OCI-LY3 (cell line): ENCODE measurements around the gene MAP4K2.

ENCODE experiments used
- H2AFZ ChIP-seq: fragments of 200-600, 300-600 bp; shearing (Covaris generic); 2 replicates; pipeline ENCODE4 v1.6.0; 2014; ENCODE audit warnings: antibody characterized with exemption, low read depth, low read length
- H3K27ac ChIP-seq: fragments of 200-600, 300-600 bp; sonication (generic); 2 replicates; pipeline ENCODE4 v1.5.1; 2014; ENCODE audit warnings: mild to moderate bottlenecking, low read length, moderate library complexity, mixed read lengths
- H3K27me3 ChIP-seq: fragments of 200-600, 300-600 bp; sonication (generic); 2 replicates; pipeline ENCODE4 v1.6.1; 2014; ENCODE audit warnings: low read depth, low read length, mixed read lengths
- H3K36me3 ChIP-seq: fragments of 200-600, 300-600 bp; sonication (generic); replicated peaks from 2 replicates; pipeline ENCODE3; 2014; ENCODE audit warnings: low read depth, low read length, mixed read lengths
- H3K4me1 ChIP-seq: fragments of 300-600, 200-600 bp; sonication (generic); 2 replicates; pipeline ENCODE4 v1.6.1; 2014; ENCODE audit warnings: low read length, mixed read lengths
- H3K4me2 ChIP-seq: fragments of 200-600, 300-600 bp; sonication (generic); 2 replicates; pipeline ENCODE4 v1.6.1; 2014; ENCODE audit warnings: low read length, mixed read lengths
- H3K4me3 ChIP-seq: fragments of 300-600, 200-600 bp; sonication (generic); 2 replicates; pipeline ENCODE4 v1.5.1; 2014; ENCODE audit warnings: antibody characterized with exemption, mild to moderate bottlenecking, low read length, moderate library complexity
- H3K79me2 ChIP-seq: fragments of 300-600, 200-600 bp; shearing (Covaris generic); 2 replicates; pipeline ENCODE4 v1.6.1; 2014; ENCODE audit warnings: mild to moderate bottlenecking, low read length, mixed read lengths
- H3K9ac ChIP-seq: fragments of 300-600, 200-600 bp; shearing (Covaris generic); 2 replicates; pipeline ENCODE4 v1.6.0; 2014; ENCODE audit warnings: mild to moderate bottlenecking, low read length, moderate library complexity
- H3K9me3 ChIP-seq: fragments of 200-600, 300-600 bp; shearing (Covaris generic); 2 replicates; pipeline ENCODE4 v1.6.1; 2014; ENCODE audit warnings: low read length, mixed read lengths; ENCODE audit not compliant: insufficient read depth
- H4K20me1 ChIP-seq: fragments of 200-600, 300-600 bp; sonication (generic); 2 replicates; pipeline ENCODE4 v1.6.1; 2016; ENCODE audit warnings: low read length, mixed read lengths; ENCODE audit not compliant: insufficient read depth
- EZH2phosphoT487 ChIP-seq: fragments of 200-600 bp; shearing (Covaris generic); IDR thresholded peaks from 2 replicates; pipeline ENCODE4 v1.6.1; 2018; ENCODE audit warnings: antibody characterized with exemption, mixed run types, low read depth
- TF ChIP-seq, protein P1 (sequence below): fragments of 200-600, 300-600 bp; sonication (generic); IDR thresholded peaks from 2 replicates; pipeline ENCODE4 v1.5.1; 2014; ENCODE audit warnings: antibody characterized with exemption, low read length, low read depth

MAP4K2 gene

DNA sequence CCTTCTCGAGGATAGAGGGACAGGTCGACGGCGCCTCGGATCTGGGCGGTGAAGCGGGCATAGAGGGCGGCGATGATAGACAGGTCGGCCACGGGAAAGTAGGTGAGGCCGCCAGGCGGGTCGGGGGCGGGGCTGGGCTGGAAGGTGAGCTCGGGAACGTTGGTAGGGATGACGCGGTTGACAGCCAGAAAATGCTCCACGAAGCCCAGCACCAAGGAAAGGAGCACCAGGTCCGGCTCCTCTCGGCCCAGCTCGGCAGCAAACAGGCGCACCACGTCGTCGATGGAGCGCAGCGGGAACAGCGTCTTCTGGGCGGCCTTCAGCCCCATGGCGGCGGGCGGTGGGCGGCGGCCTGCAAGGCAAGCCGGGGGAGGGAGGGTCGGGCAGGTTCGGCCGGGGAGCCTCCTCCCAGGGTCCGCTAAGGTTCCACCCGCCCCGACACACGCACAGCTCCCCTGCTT lies 6.8 kb upstream of the MAP4K2 start:
- Histone ChIP-seq H3K36me3 (peaks cover 7% of the 10 kb centered on the region), H2AFZ (peak overlapping the region; percentile 92; the same call in 1 of the 2 replicates), H4K20me1 (no peaks in the 10 kb centered on the region), H3K4me2 (peak overlapping the region; percentile 95), H3K9me3 (no peaks in the 10 kb centered on the region), H3K4me1 (peaks cover 10% of the 10 kb centered on the region), H3K27ac (0 out of 2 replicates have a peak overlapping the region, but pooled peaks have one; percentile 44), H3K79me2 (peaks cover 6% of the 10 kb centered on the region), H3K27me3 (no peaks in the 10 kb centered on the region), H3K9ac (peak overlapping the region; percentile 72), H3K4me3 (peak overlapping the region; percentile 79)
- no peak for TF ChIP-seq EZH2phosphoT487
- TF ChIP-seq, protein P1, sequence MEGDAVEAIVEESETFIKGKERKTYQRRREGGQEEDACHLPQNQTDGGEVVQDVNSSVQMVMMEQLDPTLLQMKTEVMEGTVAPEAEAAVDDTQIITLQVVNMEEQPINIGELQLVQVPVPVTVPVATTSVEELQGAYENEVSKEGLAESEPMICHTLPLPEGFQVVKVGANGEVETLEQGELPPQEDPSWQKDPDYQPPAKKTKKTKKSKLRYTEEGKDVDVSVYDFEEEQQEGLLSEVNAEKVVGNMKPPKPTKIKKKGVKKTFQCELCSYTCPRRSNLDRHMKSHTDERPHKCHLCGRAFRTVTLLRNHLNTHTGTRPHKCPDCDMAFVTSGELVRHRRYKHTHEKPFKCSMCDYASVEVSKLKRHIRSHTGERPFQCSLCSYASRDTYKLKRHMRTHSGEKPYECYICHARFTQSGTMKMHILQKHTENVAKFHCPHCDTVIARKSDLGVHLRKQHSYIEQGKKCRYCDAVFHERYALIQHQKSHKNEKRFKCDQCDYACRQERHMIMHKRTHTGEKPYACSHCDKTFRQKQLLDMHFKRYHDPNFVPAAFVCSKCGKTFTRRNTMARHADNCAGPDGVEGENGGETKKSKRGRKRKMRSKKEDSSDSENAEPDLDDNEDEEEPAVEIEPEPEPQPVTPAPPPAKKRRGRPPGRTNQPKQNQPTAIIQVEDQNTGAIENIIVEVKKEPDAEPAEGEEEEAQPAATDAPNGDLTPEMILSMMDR: no peak

DNA sequence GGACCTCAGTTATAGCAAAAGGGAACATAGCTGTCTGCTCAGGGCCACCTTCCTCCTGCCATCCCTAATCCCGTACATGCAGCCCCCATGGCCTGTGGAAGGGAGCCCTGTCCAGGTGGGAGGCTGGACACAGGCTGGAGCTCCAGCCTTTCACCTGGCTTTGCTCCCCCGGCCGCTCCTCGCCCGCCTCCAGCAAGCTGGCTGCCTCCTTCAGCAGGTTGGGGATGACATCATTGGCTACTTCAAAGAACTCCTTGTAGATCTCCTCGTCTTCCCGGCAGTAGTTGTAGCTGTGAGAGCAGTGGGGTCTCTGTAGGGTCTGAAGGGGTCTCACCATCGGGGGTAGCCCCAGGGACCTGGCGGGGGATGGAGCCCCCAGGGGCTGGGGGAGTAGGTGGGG lies 2.5 kb upstream of the MAP4K2 start:
- Histone ChIP-seq H3K27me3 (no peaks in the 10 kb centered on the region), H4K20me1 (no peaks in the 10 kb centered on the region), H3K4me2 (no peak overlapping the region), H3K79me2 (peaks cover 22% of the 10 kb centered on the region), H3K9me3 (no peaks in the 10 kb centered on the region), H2AFZ (no peak overlapping the region), H3K27ac (no peak overlapping the region), H3K4me3 (no peak overlapping the region), H3K9ac (no peak overlapping the region), H3K4me1 (peaks cover 25% of the 10 kb centered on the region), H3K36me3 (peaks cover 17% of the 10 kb centered on the region)
- TF ChIP-seq, protein P1: no peak
- TF ChIP-seq EZH2phosphoT487: no peak

DNA sequence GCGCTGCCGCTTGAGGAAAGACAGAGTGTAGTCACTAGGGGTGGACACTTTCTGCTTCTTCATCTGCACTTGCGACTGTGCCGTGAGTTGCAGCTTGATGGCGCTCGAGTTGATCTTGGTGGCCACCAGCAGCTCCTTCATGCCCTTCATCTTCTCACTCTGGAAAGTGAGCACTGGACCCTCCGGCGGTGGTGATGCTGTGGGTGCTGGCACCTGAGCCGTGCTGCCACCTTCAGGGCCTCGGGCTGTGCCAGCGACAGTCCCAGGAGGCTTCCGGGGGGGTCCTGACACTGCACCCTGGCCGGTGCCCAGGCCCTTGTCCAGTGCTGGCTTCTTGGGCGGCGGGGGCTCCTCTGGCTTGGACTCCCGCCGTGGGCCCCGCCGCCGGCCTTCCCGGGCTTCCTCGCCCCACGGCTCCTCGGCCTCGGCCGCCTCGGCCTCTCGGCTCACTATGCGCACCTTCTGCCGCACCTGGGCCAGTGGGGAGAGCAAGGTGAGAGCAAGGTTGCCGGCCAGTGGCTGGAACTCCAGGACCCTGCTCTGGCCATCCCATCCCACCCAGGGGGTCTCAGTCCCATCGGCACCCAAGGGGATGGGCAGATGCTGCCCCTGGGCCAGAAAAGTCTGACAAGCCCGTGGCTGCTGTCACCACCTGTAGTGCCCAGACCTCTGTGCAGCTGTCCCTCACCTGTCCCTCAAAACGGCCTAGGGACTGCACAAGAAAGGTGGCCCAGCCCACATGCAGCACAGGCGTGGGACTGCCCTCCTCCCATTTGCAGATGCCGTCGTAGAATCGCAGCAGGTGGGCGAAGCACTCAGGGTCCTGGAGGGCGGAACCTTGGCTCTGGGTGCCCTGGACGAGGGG lies 1.6 kb upstream of the MAP4K2 start:
- no peaks in the 10 kb centered on the region for H3K9me3 ChIP-seq
- H3K4me2 ChIP-seq: no peak overlapping the region
- no peak overlapping the region for H2AFZ ChIP-seq
- H3K36me3 ChIP-seq: peaks cover 25% of the 10 kb centered on the region
- peaks cover 20% of the 10 kb centered on the region for H3K79me2 ChIP-seq
- H3K4me3 ChIP-seq: no peak overlapping the region
- H3K27ac ChIP-seq: no peak overlapping the region
- no peaks in the 10 kb centered on the region for H3K27me3 ChIP-seq
- TF ChIP-seq, protein P1: no peak
- TF ChIP-seq EZH2phosphoT487: no peak
- no peak overlapping the region for H3K9ac ChIP-seq
- H4K20me1 ChIP-seq: no peaks in the 10 kb centered on the region
- H3K4me1 ChIP-seq: peaks cover 26% of the 10 kb centered on the region

DNA sequence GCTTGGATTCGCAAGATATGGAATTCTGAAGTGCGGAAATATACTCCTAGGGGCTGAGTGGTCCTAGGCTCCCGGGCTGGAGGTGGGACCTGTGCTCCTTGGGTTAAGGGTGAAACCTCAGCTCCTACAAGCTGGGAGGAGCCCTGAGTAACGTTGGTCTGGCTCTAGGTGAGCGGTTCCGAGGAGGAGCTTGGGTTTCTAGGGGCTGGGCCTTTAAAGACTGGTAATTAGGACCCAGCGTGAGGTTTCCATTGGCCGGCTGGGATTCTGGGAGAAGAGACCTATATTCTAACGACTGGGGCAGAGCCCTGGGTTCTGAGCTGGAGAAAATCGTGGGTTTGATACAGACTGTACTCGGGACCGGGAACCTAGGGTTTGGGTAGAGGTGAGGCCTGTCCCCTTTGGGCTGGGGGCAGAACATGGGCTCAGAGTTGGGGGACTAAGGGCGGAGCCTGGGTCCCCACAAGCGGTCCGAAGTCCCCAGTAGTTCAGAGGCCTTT lies 882 bp upstream of the MAP4K2 start:
- H3K4me1 ChIP-seq: peaks cover 19% of the 10 kb centered on the region
- TF ChIP-seq EZH2phosphoT487: no peak
- TF ChIP-seq, protein P1: no peak
- H3K4me3 ChIP-seq: peak overlapping the region; percentile 93
- no peak overlapping the region for H2AFZ ChIP-seq
- H3K79me2 ChIP-seq: peaks cover 16% of the 10 kb centered on the region
- H3K4me2 ChIP-seq: peak overlapping the region; percentile 97
- H3K36me3 ChIP-seq: peaks cover 30% of the 10 kb centered on the region
- no peaks in the 10 kb centered on the region for H3K9me3 ChIP-seq
- H3K9ac ChIP-seq: peak overlapping the region; percentile 74
- H3K27ac ChIP-seq: peak overlapping the region; percentile 65
- no peaks in the 10 kb centered on the region for H3K27me3 ChIP-seq
- no peaks in the 10 kb centered on the region for H4K20me1 ChIP-seq
